Activated CD4-positive, CD25-positive, alpha-beta regulatory T cell treated with anti-CD3 and anti-CD28 coated beads, Interleukin-2, amount 50 U/mL, for 24 hours (primary cell): ENCODE measurements around the gene FNDC11.
"Not testable (repeated sequence)": the region's sequence is repeated elsewhere in the genome, so short reads cannot be mapped to it uniquely, and the experiment has no call there.

Experiments
- ATAC-seq, 2 donors: fragments of 150-1000 bp; cut with Tn5 transposase; one replicate each; pipeline ENCODE4 v1.10.0; 2021; ENCODE audit warnings: mild to moderate bottlenecking in 1 of 2, moderate library complexity in 1 of 2

The FNDC11 gene

GRCh38 chr20:63601679-63602078 is 47.7 kb downstream of the FNDC11 start:
- ATAC-seq: not testable (repeated sequence)

- no peak for ATAC-seq
Measured at GRCh38 chr20:63602321-63602720, 48.4 kb downstream of the FNDC11 start.
